H1 (cell line): ENCODE results near the gene CCDC148. TPM values are rescaled to one million over a fixed set of nuclear protein-coding genes. Genes with fewer than 3 reads are reported as not detected.

Experiments used
- CTCF ChIA-PET: fragments of 300-600 bp; sonication (Branson Sonifier 250); formaldehyde crosslinking; loops from one replicate; lab custom pipeline; 2021; ENCODE audit not compliant: partially characterized antibody; lab: Charles Lee
- POLR2A ChIA-PET: fragments of 300-600 bp; sonication (Branson Sonifier 250); formaldehyde crosslinking; loops from one replicate; lab custom pipeline; 2021; ENCODE audit warnings: inconsistent platforms; ENCODE audit not compliant: partially characterized antibody; lab: Charles Lee
- DNase-seq, 2 experiments: peaks; one replicate each; pipeline versions ENCODE4 v3.0.0 to v3.0.0-alpha.2; 2010 to 2022; ENCODE audit warnings: low spot score in 2 of 2, low read depth in 1 of 2, mixed read lengths in 1 of 2
- FAIRE-seq: peaks from 2 replicates; lab custom pipeline; 2011; peaks lifted over from hg19 to GRCh38; lab: Jason Lieb, UNC
- H2AFZ ChIP-seq: 2 replicates; pipeline ENCODE4 v1.8.1; 2012; ENCODE audit warnings: low read length, inconsistent platforms
- H2AK5ac ChIP-seq: 2 replicates; pipeline ENCODE4 v1.6.1; 2013; ENCODE audit warnings: low read depth, low read length
- H2BK120ac ChIP-seq: replicated peaks from 2 replicates; pipeline ENCODE3; 2013; ENCODE audit warnings: low read depth, low read length, inconsistent platforms
- H2BK12ac ChIP-seq: 2 replicates; pipeline ENCODE4 v1.6.1; 2013; ENCODE audit warnings: low read depth, low read length
- H2BK15ac ChIP-seq: 2 replicates; pipeline ENCODE4 v1.6.1; 2013; ENCODE audit warnings: low read length
- H2BK20ac ChIP-seq: 2 replicates; pipeline ENCODE4 v1.6.1; 2013; ENCODE audit warnings: low read length
- H2BK5ac ChIP-seq: 2 replicates; pipeline ENCODE4 v1.6.1; 2013; ENCODE audit warnings: low read depth, low read length
- H3K14ac ChIP-seq: 2 replicates; pipeline ENCODE4 v1.6.1; 2013; ENCODE audit warnings: inconsistent platforms; ENCODE audit not compliant: insufficient read length
- H3K18ac ChIP-seq: 2 replicates; pipeline ENCODE4 v1.6.1; 2013; ENCODE audit warnings: low read length; ENCODE audit errors: extremely low read depth
- H3K23ac ChIP-seq: 2 replicates; pipeline ENCODE4 v1.6.1; 2013; ENCODE audit warnings: inconsistent platforms; ENCODE audit not compliant: insufficient read length
- H3K23me2 ChIP-seq: 2 replicates; pipeline ENCODE4 v1.6.1; 2013; ENCODE audit warnings: low read depth, low read length
- H3K27ac ChIP-seq: 2 replicates; pipeline ENCODE4 v1.6.1; 2011; ENCODE audit warnings: low read depth, low read length, inconsistent platforms
- H3K27me3 ChIP-seq, 4 experiments: replicated peaks in 1 of 4; 1 replicate in 1 of 4; 2 replicates in 3 of 4; pipeline versions ENCODE4 v1.6.1 to v1.8.1; 2011 to 2013; ENCODE audit warnings: low read length in 3 of 4, mild to moderate bottlenecking in 3 of 4, inconsistent platforms in 2 of 4, mixed read lengths in 2 of 4, moderate library complexity in 1 of 4; ENCODE audit not compliant: control insufficient read depth in 3 of 4, insufficient read depth in 3 of 4; ENCODE audit errors: extremely low read depth in 1 of 4
- H3K36me3 ChIP-seq, 4 experiments: 2 replicates each; pipeline versions ENCODE4 v1.6.1 to v1.8.1; 2011 to 2013; ENCODE audit warnings: mild to moderate bottlenecking in 4 of 4, low read length in 3 of 4, moderate library complexity in 2 of 4, control low read depth in 1 of 4, inconsistent platforms in 1 of 4; ENCODE audit not compliant: insufficient read depth in 4 of 4, control insufficient read depth in 2 of 4
- H3K4ac ChIP-seq: replicated peaks from 2 replicates; pipeline ENCODE3; 2013; ENCODE audit warnings: low read length, low read depth, mixed read lengths, inconsistent platforms; ENCODE audit not compliant: insufficient read length
- H3K4me1 ChIP-seq, 4 experiments: replicated peaks in 1 of 4; 1 replicate in 1 of 4; 2 replicates in 3 of 4; pipeline versions ENCODE4 v1.6.1 to v1.8.1; 2011 to 2013; ENCODE audit warnings: low read length in 3 of 4, inconsistent platforms in 2 of 4, mixed read lengths in 1 of 4; ENCODE audit not compliant: insufficient read depth in 4 of 4, control insufficient read depth in 3 of 4
- H3K4me2 ChIP-seq, 2 experiments: 2 replicates each; pipeline versions ENCODE4 v1.6.1 to v1.8.1; 2011 to 2013; ENCODE audit warnings: low read depth in 2 of 2, low read length in 2 of 2, control low read depth in 1 of 2, inconsistent platforms in 1 of 2, mild to moderate bottlenecking in 1 of 2; ENCODE audit not compliant: insufficient read depth in 1 of 2
- H3K4me3 ChIP-seq, 4 experiments: fragments of 200-600, 300-600 bp in 1 of 4; sonication (generic), shearing (Covaris generic), sonication (Bioruptor Twin) in 1 of 4; 2 replicates each; pipeline versions ENCODE4 v1.5.1 to v1.8.1; 2011 to 2016; ENCODE audit warnings: low read length in 4 of 4, low read depth in 3 of 4, control low read depth in 2 of 4, inconsistent platforms in 2 of 4, mild to moderate bottlenecking in 2 of 4, mixed read lengths in 1 of 4, moderate library complexity in 1 of 4; ENCODE audit not compliant: insufficient read depth in 2 of 4; ENCODE audit errors: extremely low read depth in 1 of 4
- H3K56ac ChIP-seq: replicated peaks from 2 replicates; pipeline ENCODE3; 2013; ENCODE audit warnings: low read depth, mild to moderate bottlenecking, mixed read lengths, low read length, inconsistent platforms; ENCODE audit not compliant: insufficient read length
- H3K79me1 ChIP-seq: 2 replicates; pipeline ENCODE4 v1.6.1; 2013; ENCODE audit warnings: low read depth, low read length, control low read depth
- H3K79me2 ChIP-seq, 2 experiments: 2 replicates each; pipeline versions ENCODE4 v1.6.1 to v1.8.1; 2012 to 2013; ENCODE audit warnings: low read length in 2 of 2, mild to moderate bottlenecking in 2 of 2, inconsistent platforms in 1 of 2; ENCODE audit not compliant: insufficient read depth in 2 of 2, control insufficient read depth in 1 of 2
- H3K9ac ChIP-seq, 4 experiments: replicated peaks in 1 of 4; 1 replicate in 1 of 4; 2 replicates in 3 of 4; pipeline versions ENCODE4 v1.6.1 to v1.8.1; 2011 to 2013; ENCODE audit warnings: low read depth in 3 of 4, low read length in 3 of 4, control low read depth in 2 of 4, mild to moderate bottlenecking in 2 of 4, moderate library complexity in 2 of 4, inconsistent platforms in 1 of 4; ENCODE audit errors: extremely low read depth in 1 of 4
- H3K9me3 ChIP-seq, 2 experiments: 2 replicates each; pipeline versions ENCODE4 v1.6.1 to v1.8.1; 2012 to 2013; ENCODE audit warnings: mild to moderate bottlenecking in 2 of 2, moderate library complexity in 2 of 2, control low read depth in 1 of 2, inconsistent platforms in 1 of 2, low read depth in 1 of 2, low read length in 1 of 2, mixed read lengths in 1 of 2; ENCODE audit not compliant: insufficient read depth in 2 of 2
- H4K20me1 ChIP-seq, 2 experiments: replicated peaks in 1 of 2; 2 replicates each; pipeline versions ENCODE3 to v1.8.1; 2011 to 2013; ENCODE audit warnings: inconsistent platforms in 2 of 2, low read length in 2 of 2, mild to moderate bottlenecking in 1 of 2; ENCODE audit not compliant: insufficient read depth in 2 of 2, control insufficient read depth in 1 of 2
- H4K5ac ChIP-seq: 2 replicates; pipeline ENCODE4 v1.6.1; 2013; ENCODE audit warnings: low read length, low read depth, mixed read lengths, inconsistent platforms; ENCODE audit not compliant: insufficient read length
- H4K8ac ChIP-seq: 2 replicates; pipeline ENCODE4 v1.8.0; 2013; ENCODE audit warnings: mild to moderate bottlenecking, moderate library complexity, low read length, inconsistent platforms; ENCODE audit not compliant: insufficient read depth; ENCODE audit errors: extremely low read depth
- H4K91ac ChIP-seq: replicated peaks from 2 replicates; pipeline ENCODE3; 2013; ENCODE audit warnings: low read length, mixed read lengths, inconsistent platforms; ENCODE audit not compliant: insufficient read length
- CHD2 ChIP-seq: IDR thresholded peaks from 2 replicates; pipeline ENCODE4 v1.6.1; 2012; ENCODE audit warnings: low read length, improper control_type of control experiment
- JUND ChIP-seq: IDR thresholded peaks from 2 replicates; pipeline ENCODE4 v1.6.1; 2011; ENCODE audit warnings: mild to moderate bottlenecking, improper control_type of control experiment, low read length
- RNF2 ChIP-seq: fragments of 200-900, 300-1000 bp; sonication (generic); IDR thresholded peaks from 2 replicates; pipeline ENCODE4 v1.7.1; 2016; ENCODE audit warnings: borderline replicate concordance, low read depth, mild to moderate bottlenecking, antibody characterized with exemption, low read length; ENCODE audit not compliant: poor library complexity, severe bottlenecking; ENCODE audit errors: missing control alignments
- SIRT6 ChIP-seq: IDR thresholded peaks from one replicate; pipeline ENCODE4 v1.7.1; 2012; ENCODE audit warnings: low read length, inconsistent platforms
- WGBS, 2 experiments: shearing (Covaris generic) in 1 of 2; methylation state at CpG; one replicate each; pipeline versions ENCODE4 v1.1.6 to v1.1.7; 2013 to 2015; ENCODE audit warnings: low lambda C conversion rate in 2 of 2, mixed read lengths in 2 of 2, inconsistent platforms in 1 of 2, low coverage in 1 of 2, missing lambda C conversion rate in 1 of 2; ENCODE audit not compliant: insufficient replicate concordance in 2 of 2, insufficient coverage in 1 of 2, insufficient read length in 1 of 2; ENCODE audit errors: extremely low coverage in 1 of 2, missing lambda C conversion rate in 1 of 2; 5-methylcytosine and 5-hydroxymethylcytosine counted together
- polyA plus RNA-seq, 7 experiments: library from polyadenylated mRNA; depleted of rRNA in 3 of 7; stranded (reverse) in 5 of 7; unstranded in 2 of 7; fragments of >200 nt in 5 of 7; fragments of 200-250 nt in 2 of 7; gene quantifications; 1 replicate in 5 of 7; 2 replicates in 1 of 7; 4 replicates in 1 of 7; pipeline versions ENCODE4 v1.2.1 to v1.2.3, GENCODE V29; 2011 to 2013; ENCODE audit warnings: missing spikeins in 2 of 7, mixed read lengths in 2 of 7
- total RNA-seq: library from RNA; stranded (reverse); fragmentation: NEBNext Ultra II Directional; extraction: Animal tissue kit (Norgen Biotek cat#: 25700); gene quantifications from 2 replicates; pipeline ENCODE4 v1.2.1, GENCODE V29; 2021

The CCDC148 gene
- total and polyA plus RNA-seq, 2 of the 8 experiments (the other 6 are each of a cell fraction or from before 2014, with no cell fraction given) = 0.45 to 1.3 TPM

DNA sequence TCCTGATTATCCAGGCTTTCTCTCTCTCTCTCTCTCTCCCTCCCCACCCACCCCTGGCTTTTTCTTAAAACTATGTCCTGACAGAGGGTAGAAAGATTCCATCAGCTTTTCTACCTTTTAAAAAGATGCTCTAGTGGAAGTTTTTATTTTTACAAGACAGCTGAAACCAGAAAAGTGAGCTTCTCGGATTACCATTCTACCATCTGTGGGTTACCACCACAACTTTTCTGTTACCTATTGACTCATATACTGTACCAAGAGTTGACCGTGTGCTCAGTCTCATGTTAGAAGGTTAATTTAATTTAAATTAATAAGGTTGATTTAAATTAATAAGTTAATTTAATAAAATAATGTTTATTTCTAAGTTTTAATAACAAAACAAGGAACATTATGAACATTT, 217.3 kb downstream of the CCDC148 start:
- Histone ChIP-seq H3K36me3 (no peaks in the 10 kb centered on the region), H4K20me1 (no peaks in the 10 kb centered on the region), H3K27me3 (peaks cover 0 to 5% (median under 1%) of the 10 kb centered on the region in 4 experiments; a peak in 4 of 7 replicates), H3K14ac (no peak overlapping the region), H3K4me2 (no peak overlapping the region), H3K27ac (no peak overlapping the region), H3K23me2 (no peaks in the 10 kb centered on the region), H3K4me3 (no peak overlapping the region), H3K23ac (no peak overlapping the region), H2AK5ac (no peak overlapping the region), H3K9me3 (no peaks in the 10 kb centered on the region), H4K91ac (no peak overlapping the region), H3K56ac (no peak overlapping the region), H3K9ac (no peak overlapping the region), H3K4me1 (peaks cover 0 to 8% (median 4%) of the 10 kb centered on the region in 4 experiments; a peak in 5 of 7 replicates), H4K5ac (no peak overlapping the region), H2BK120ac (no peak overlapping the region), H2AFZ (no peak overlapping the region), H2BK20ac (no peak overlapping the region), H4K8ac (no peak overlapping the region), H3K4ac (no peak overlapping the region), H3K79me1 (no peaks in the 10 kb centered on the region), H2BK5ac (no peak overlapping the region), H2BK12ac (no peak overlapping the region), H3K18ac (no peak overlapping the region), H3K79me2 (no peaks in the 10 kb centered on the region), H2BK15ac (no peak overlapping the region)
- POLR2A ChIA-PET = no interaction called here
- 94% methylated on average over 2 of the region's 2 CpGs; no CpG with 5 or more reads in 1 of the 2 experiments for WGBS, 2 experiments
- CTCF ChIA-PET = no interaction called here
- DNase-seq = no peak
- FAIRE-seq = no peak
- TF ChIP-seq RNF2 (no peak), JUND (no peak), SIRT6 (no peak), CHD2 (no peak)
